ENCODE measurements around the gene HOXC9.

HOXC9 gene

GRCh38 chr12:53968214-53969127, 31.5 kb upstream of the HOXC9 start:
- TF ChIP-seq GATA3 (IDR thresholded peaks at IDR 0.05; ENCODE audit: low read depth, low read length) = no peak
- no peak for TF ChIP-seq GATA2 (IDR thresholded peaks at IDR 0.05; ENCODE audit: low read depth, low read length)

DNA sequence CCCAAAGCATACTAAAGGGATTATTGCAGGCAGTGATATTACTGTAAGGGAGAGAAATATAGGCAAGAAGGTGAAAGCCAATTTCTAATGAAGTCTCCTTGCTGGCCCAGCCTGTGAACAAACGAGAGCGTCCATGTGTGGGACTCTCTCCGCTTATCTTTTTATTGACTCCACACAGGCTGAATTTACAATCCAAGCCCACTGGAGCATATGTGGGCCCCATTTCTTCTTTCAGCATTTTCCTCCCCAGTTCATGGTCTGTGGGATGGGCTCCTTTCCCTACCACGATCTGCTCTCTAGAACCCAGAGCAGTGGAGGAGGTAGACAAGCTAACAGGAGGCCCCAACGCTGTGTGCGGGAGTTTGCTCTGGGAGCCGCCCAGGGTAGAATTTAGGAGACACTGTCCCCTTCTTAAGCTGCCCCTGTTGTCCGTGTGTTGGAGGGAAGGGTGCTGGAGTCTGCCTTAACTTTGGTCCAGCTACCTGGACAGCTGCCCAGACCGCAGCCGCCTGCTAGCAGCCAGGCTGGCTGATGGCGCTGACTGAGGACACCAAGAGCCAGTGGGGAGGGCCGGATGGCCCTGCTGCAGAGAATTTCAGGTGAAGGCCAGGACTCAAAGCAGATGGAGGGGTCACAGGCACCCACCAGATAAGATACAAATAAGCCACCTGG, 30.2 kb upstream of the HOXC9 start:
- no peak for TF ChIP-seq GATA3 (IDR thresholded peaks at IDR 0.05; ENCODE audit: low read depth, low read length)
- TF ChIP-seq GATA2 (IDR thresholded peaks at IDR 0.05; ENCODE audit: low read depth, low read length) = no peak

DNA sequence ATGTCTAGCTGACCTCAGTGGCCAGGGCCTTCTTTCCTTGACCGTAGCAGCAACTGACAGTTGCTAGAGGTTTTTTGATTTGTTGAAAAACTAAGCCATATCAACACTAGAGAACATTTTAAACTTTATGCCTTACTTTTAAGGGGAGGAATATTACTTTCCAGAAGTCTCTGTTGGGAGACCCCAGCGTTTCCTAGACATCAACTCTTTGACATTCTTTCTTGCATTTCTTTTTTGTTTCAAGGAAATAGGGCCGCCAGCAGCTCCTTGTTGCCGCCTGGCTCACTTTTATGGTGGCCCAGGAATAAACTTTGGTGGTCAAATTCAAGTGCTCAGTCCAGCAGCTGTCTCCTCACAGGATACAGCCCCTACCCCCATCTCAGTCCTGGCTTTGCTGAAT, 29.5 kb upstream of the HOXC9 start:
- no peak for TF ChIP-seq GATA2 (IDR thresholded peaks at IDR 0.05; ENCODE audit: low read depth, low read length)
- no peak for TF ChIP-seq GATA3 (IDR thresholded peaks at IDR 0.05; ENCODE audit: low read depth, low read length)

GRCh38 chr12:53971129-53971528, 28.8 kb upstream of the HOXC9 start:
- no peak for TF ChIP-seq GATA2 (IDR thresholded peaks at IDR 0.05; ENCODE audit: low read depth, low read length)
- no peak for TF ChIP-seq GATA3 (IDR thresholded peaks at IDR 0.05; ENCODE audit: low read depth, low read length)

DNA sequence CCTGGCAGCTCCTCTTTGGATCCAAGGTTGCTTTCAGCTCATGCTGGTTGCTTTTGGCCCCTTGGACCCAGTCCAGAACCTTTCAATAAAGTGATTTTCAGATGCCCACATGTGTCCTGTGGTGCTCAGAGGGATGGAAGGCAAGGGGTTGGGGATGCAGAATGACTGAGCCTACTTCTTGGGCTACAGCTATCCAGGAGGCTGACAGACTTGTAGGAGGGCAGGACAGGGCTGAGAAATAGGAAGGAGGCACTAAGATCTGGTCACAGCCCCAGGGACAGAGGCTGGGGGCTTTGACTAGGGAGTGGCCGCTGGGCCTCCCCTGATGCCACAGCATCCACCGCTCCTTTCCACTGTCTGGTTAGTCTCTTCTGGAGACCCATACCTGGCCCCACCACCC, 28.3 kb upstream of the HOXC9 start:
- TF ChIP-seq GATA3 (IDR thresholded peaks at IDR 0.05; ENCODE audit: low read depth, low read length) = no peak
- no peak for TF ChIP-seq GATA2 (IDR thresholded peaks at IDR 0.05; ENCODE audit: low read depth, low read length)

- TF ChIP-seq GATA2 (IDR thresholded peaks at IDR 0.05; ENCODE audit: low read depth, low read length) (no peak), GATA3 (IDR thresholded peaks at IDR 0.05; ENCODE audit: low read depth, low read length) (no peak)
Observed at GRCh38 chr12:53972152-53972702, 27.7 kb upstream of the HOXC9 start.

- TF ChIP-seq GATA3 (IDR thresholded peaks at IDR 0.05; ENCODE audit: low read depth, low read length) = no peak
- no peak for TF ChIP-seq GATA2 (IDR thresholded peaks at IDR 0.05; ENCODE audit: low read depth, low read length)
Observed at GRCh38 chr12:53972722-53973235, 27.2 kb upstream of the HOXC9 start, which contains the start of gene HOXC11. TSS of gene HOXC11 (plus strand) at chr12:53973126. CDS start at chr12:53973242, 116 bp downstream.

- no peak for TF ChIP-seq GATA2 (IDR thresholded peaks at IDR 0.05; ENCODE audit: low read depth, low read length)
- no peak for TF ChIP-seq GATA3 (IDR thresholded peaks at IDR 0.05; ENCODE audit: low read depth, low read length)
Observed at GRCh38 chr12:53973236-53974042, 26.5 kb upstream of the HOXC9 start.

DNA sequence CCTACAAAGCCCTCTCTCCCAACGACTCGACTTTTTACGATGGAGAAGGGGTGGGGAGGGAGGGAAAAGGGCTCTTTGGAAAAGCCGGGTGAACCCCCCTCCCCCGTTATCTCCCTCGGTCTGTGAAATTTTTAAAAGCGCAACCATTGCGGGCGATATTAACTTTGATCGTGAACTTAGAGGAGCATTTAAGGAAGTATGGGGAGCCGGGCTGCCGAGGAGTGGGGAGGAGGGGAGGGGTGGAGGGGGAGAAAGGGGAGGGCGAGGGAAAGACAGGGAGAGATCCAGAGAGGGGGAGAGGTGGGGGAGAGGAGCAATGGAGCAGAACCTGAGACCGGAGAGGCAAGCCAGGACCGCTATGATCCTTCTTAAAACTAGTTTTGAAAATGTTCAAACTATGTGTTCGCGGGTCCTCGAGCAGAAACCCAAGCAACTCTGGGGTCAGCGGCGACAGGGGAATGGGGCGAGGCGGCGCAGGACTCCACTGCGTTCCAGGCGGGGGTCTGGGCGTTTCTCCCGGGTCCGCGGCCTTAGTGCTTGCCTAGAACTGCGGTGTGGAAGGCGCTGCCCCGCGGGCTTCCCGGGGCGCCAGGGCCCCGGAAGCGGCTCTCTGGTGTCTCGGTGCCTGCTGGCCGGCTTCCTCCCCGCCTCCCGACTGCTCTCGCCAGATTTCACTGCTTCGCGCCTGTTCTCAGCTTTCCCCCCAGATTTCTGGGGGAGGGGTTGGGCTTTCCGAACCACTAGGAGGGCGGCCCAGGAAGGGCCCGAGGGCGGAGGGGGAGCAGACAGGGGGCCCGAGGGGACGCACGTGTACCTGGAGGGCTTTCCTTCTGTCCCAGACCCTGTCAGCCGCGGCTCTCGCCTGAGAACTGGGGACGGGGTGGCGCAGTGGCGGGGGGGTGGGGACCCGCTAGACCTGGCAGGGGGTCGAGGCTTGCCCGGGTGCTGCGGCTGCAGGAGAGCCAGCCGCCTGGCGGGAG, 25.6 kb upstream of the HOXC9 start, which contains the start of gene HOTAIR:
TSS of gene HOTAIR (minus strand) at position 871 of the 980 bp plus-strand sequence.
- no peak for TF ChIP-seq GATA3 (IDR thresholded peaks at IDR 0.05; ENCODE audit: low read depth, low read length)
- no peak for TF ChIP-seq GATA2 (IDR thresholded peaks at IDR 0.05; ENCODE audit: low read depth, low read length)

- no peak for TF ChIP-seq GATA2 (IDR thresholded peaks at IDR 0.05; ENCODE audit: low read depth, low read length)
- TF ChIP-seq GATA3 (IDR thresholded peaks at IDR 0.05; ENCODE audit: low read depth, low read length) = no peak
Observed at GRCh38 chr12:53975064-53975471, 24.9 kb upstream of the HOXC9 start.

- TF ChIP-seq GATA2 (IDR thresholded peaks at IDR 0.05; ENCODE audit: low read depth, low read length) (no peak), GATA3 (IDR thresholded peaks at IDR 0.05; ENCODE audit: low read depth, low read length) (no peak)
Observed at GRCh38 chr12:53975479-53976152, 24.3 kb upstream of the HOXC9 start.
